Nephron progenitor cell (in vitro differentiated cells): Measurements from ENCODE around the gene PDE4B.

Experiments used
- DNase-seq: peaks from one replicate; pipeline ENCODE4 v3.0.0; 2021
- H3K27ac Mint-ChIP-seq: 2 replicates; pipeline ENCODE4 v1.8.0; 2021; ENCODE audit warnings: mild to moderate bottlenecking, moderate library complexity, mixed read lengths
- H3K27me3 Mint-ChIP-seq: 2 replicates; pipeline ENCODE4 v1.8.0; 2021; ENCODE audit warnings: mild to moderate bottlenecking, low read depth, mixed read lengths; ENCODE audit not compliant: poor library complexity
- H3K36me3 Mint-ChIP-seq: 2 replicates; pipeline ENCODE4 v1.8.0; 2021; ENCODE audit warnings: low read depth, mixed read lengths
- H3K4me1 Mint-ChIP-seq: 2 replicates; pipeline ENCODE4 v1.8.0; 2021; ENCODE audit warnings: mixed read lengths
- H3K4me3 Mint-ChIP-seq: 2 replicates; pipeline ENCODE4 v1.8.0; 2021; ENCODE audit warnings: mild to moderate bottlenecking, moderate library complexity, mixed read lengths
- H3K9me3 Mint-ChIP-seq: 2 replicates; pipeline ENCODE4 v1.8.0; 2021; ENCODE audit warnings: mild to moderate bottlenecking, moderate library complexity, mixed read lengths
- CTCF ChIP-seq: fragments of 200-600 bp; sonication (generic); IDR thresholded peaks from 2 replicates; pipeline ENCODE4 v1.5.0; 2021; ENCODE audit warnings: antibody characterized with exemption

Gene PDE4B

DNA sequence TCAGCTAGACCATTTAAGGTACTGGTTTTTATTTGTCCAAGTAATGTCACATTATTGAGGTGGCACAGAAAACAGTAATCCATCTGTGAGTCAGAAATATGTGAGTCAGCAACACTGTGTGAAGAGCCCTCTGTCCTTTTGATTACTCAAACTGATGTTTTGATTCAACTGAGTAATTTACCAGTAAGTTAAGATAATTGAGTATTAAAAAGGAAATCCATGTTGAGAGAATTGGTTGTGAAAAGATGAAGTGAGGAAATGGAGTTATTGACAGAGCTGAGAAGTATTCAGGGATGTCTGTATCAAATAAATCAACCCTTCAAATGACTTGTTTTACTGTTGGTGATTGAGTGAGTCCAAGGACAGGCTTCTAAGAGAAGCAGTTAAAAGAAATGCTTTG, 438.5 kb downstream of the PDE4B start:
- no peaks in the 10 kb centered on the region for H3K9me3 Mint-ChIP-seq
- no peak overlapping the region for H3K4me3 Mint-ChIP-seq
- peaks cover 5% of the 10 kb centered on the region for H3K4me1 Mint-ChIP-seq
- H3K36me3 Mint-ChIP-seq: no peaks in the 10 kb centered on the region
- no peak for DNase-seq
- no peak for TF ChIP-seq CTCF
- no peak overlapping the region for H3K27ac Mint-ChIP-seq
- H3K27me3 Mint-ChIP-seq: peaks cover 3% of the 10 kb centered on the region

- no peak for DNase-seq
Observed at GRCh38 chr1:66231681-66232463, 439.2 kb downstream of the PDE4B start.

GRCh38 chr1:66237042-66237441, 444.3 kb downstream of the PDE4B start:
- peaks cover 3% of the 10 kb centered on the region for H3K27me3 Mint-ChIP-seq
- H3K36me3 Mint-ChIP-seq: no peaks in the 10 kb centered on the region
- H3K9me3 Mint-ChIP-seq: no peaks in the 10 kb centered on the region
- DNase-seq: no peak
- no peak overlapping the region for H3K27ac Mint-ChIP-seq
- H3K4me3 Mint-ChIP-seq: no peak overlapping the region
- no peak for TF ChIP-seq CTCF
- peaks cover 12% of the 10 kb centered on the region for H3K4me1 Mint-ChIP-seq

More at GRCh38 chr1:66231681-66232463, 439.2 kb downstream of the PDE4B start:
- Mint-ChIP-seq H3K27ac (no peak overlapping the region), H3K9me3 (no peaks in the 10 kb centered on the region), H3K36me3 (no peaks in the 10 kb centered on the region), H3K27me3 (peaks cover 3% of the 10 kb centered on the region), H3K4me3 (no peak overlapping the region), H3K4me1 (peaks cover 5% of the 10 kb centered on the region)
- TF ChIP-seq CTCF: no peak

GRCh38 chr1:66237722-66238479, 445.2 kb downstream of the PDE4B start:
- no peak for DNase-seq
- peaks cover 3% of the 10 kb centered on the region for H3K27me3 Mint-ChIP-seq
- peak overlapping the region; percentile 30 for H3K27ac Mint-ChIP-seq
- peaks cover 12% of the 10 kb centered on the region for H3K4me1 Mint-ChIP-seq
- TF ChIP-seq CTCF: no peak
- no peak overlapping the region for H3K4me3 Mint-ChIP-seq
- H3K36me3 Mint-ChIP-seq: no peaks in the 10 kb centered on the region
- no peaks in the 10 kb centered on the region for H3K9me3 Mint-ChIP-seq

- H3K4me3 Mint-ChIP-seq: no peak overlapping the region
- DNase-seq: no peak
Observed at GRCh38 chr1:66239834-66240233, 447.1 kb downstream of the PDE4B start.

More at GRCh38 chr1:66239834-66240233, 447.1 kb downstream of the PDE4B start:
- Mint-ChIP-seq H3K27ac (no peak overlapping the region), H3K36me3 (no peaks in the 10 kb centered on the region), H3K4me1 (peaks cover 12% of the 10 kb centered on the region), H3K27me3 (peaks cover under 1% of the 10 kb centered on the region), H3K9me3 (no peaks in the 10 kb centered on the region)
- no peak for TF ChIP-seq CTCF
